ENCODE measurements around the gene ST3GAL4.

ST3GAL4 gene

DNA sequence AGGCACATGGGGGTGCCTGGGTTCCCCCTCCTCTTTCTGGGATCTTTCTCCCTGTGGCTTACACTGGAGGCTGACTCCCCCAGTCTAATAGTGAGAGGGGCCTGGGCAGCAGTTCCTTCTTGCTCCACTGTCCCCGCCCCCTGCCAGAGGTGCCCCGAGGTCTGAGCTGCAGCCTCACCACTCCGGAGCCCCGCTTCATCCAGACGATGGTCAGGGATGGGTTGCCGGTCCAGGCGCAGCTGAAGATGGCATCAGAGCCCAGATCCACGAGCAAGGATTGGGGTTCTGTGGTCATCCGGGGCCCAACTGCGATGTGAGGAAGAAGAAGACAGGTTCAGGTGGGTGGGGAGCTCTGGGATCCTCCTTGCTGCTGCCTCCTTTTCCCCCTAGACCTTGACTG is 91.1 kb downstream of the ST3GAL4 start:
- Mint-ChIP-seq H3K9me3 (peaks cover 7 to 18% of the 10 kb centered on the region in 2 donors), H3K4me3 (no peak overlapping the region), H3K36me3 (ENCODE audit: insufficient read depth) (no peaks in the 10 kb centered on the region), H3K27me3 (peaks cover 1 to 20% of the 10 kb centered on the region in 2 donors), H3K4me1 (ENCODE audit: low read depth in 2 of 2) (peaks cover 5 to 9% of the 10 kb centered on the region in 2 donors), H3K27ac (no peak overlapping the region)
- ATAC-seq (replicated peaks): no peak
- no peak for DNase-seq

DNA sequence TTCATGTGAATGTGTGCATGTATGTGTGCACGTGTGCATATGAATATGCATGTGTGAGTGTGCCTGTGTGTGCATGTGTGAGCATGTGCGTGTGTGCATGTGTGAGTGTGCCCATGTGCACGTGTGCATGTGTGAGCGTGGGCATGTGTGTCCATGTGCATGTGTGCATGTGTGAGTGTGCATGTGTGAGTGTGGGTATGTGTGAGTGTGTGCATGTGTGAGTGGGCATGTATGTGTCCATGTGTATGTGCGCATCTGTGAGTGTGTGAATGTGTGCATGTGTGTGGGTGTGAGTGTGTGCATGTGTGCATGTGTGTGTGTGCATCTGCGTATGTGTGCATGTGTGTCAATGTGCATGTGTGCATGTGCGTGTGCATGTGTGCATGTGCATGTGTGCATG is 94.7 kb downstream of the ST3GAL4 start:
- Mint-ChIP-seq H3K27ac (no peak overlapping the region), H3K9me3 (peaks cover 7 to 18% of the 10 kb centered on the region in 2 donors), H3K36me3 (ENCODE audit: insufficient read depth) (no peaks in the 10 kb centered on the region), H3K27me3 (no peaks in the 10 kb centered on the region), H3K4me3 (no peak overlapping the region), H3K4me1 (ENCODE audit: low read depth in 2 of 2) (peaks cover 5 to 9% of the 10 kb centered on the region in 2 donors)
- ATAC-seq (replicated peaks): no peak
- no peak for DNase-seq

GRCh38 chr11:126450806-126451205 is 95.3 kb downstream of the ST3GAL4 start:
- H3K27ac Mint-ChIP-seq: no peak overlapping the region

GRCh38 chr11:126451211-126451802 is 95.8 kb downstream of the ST3GAL4 start:
- Mint-ChIP-seq H3K4me1 (ENCODE audit: low read depth in 2 of 2) (peaks cover 5 to 9% of the 10 kb centered on the region in 2 donors), H3K9me3 (peaks cover 7 to 18% of the 10 kb centered on the region in 2 donors), H3K4me3 (no peak overlapping the region), H3K27ac (no peak overlapping the region), H3K36me3 (ENCODE audit: insufficient read depth) (no peaks in the 10 kb centered on the region), H3K27me3 (no peaks in the 10 kb centered on the region)
- DNase-seq (no peak), ATAC-seq (replicated peaks) (no peak)

More at GRCh38 chr11:126450806-126451205, 95.3 kb downstream of the ST3GAL4 start:
- DNase-seq (no peak), ATAC-seq (replicated peaks) (no peak)
- H3K36me3 Mint-ChIP-seq (ENCODE audit: insufficient read depth): no peaks in the 10 kb centered on the region
- H3K27me3 Mint-ChIP-seq: no peaks in the 10 kb centered on the region
- peaks cover 7 to 18% of the 10 kb centered on the region in 2 donors for H3K9me3 Mint-ChIP-seq
- peaks cover 5 to 9% of the 10 kb centered on the region in 2 donors for H3K4me1 Mint-ChIP-seq (ENCODE audit: low read depth in 2 of 2)
- no peak overlapping the region for H3K4me3 Mint-ChIP-seq

- Mint-ChIP-seq H3K9me3 (peaks cover 7 to 18% of the 10 kb centered on the region in 2 donors), H3K36me3 (ENCODE audit: insufficient read depth) (no peaks in the 10 kb centered on the region), H3K27ac (no peak overlapping the region), H3K4me1 (ENCODE audit: low read depth in 2 of 2) (peaks cover 5 to 9% of the 10 kb centered on the region in 2 donors), H3K27me3 (no peaks in the 10 kb centered on the region), H3K4me3 (no peak overlapping the region)
- ATAC-seq (replicated peaks) (no peak), DNase-seq (no peak)
Measured at GRCh38 chr11:126452241-126453101, 97.0 kb downstream of the ST3GAL4 start.

DNA sequence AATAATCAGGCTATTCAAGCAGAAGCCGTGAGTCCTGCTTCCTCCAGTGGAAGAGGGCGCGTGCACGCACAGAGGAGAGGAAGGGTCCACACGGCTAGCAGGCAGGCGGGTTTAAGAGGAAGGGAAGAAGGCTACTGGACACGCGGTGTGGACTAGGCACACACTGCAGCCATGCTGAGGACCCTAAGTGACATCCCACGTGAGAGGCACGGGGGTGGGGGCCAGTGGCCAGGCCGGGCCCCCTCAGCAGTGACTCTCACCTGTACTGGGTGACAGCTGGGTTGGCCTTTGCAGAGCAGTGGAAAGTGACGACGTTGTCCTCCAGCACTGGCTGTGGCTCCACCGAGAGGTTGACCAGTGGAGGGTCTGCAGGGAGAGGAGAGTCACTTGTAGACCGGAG is 100.6 kb downstream of the ST3GAL4 start:
- no peaks in the 10 kb centered on the region for H3K36me3 Mint-ChIP-seq (ENCODE audit: insufficient read depth)
- H3K4me1 Mint-ChIP-seq (ENCODE audit: low read depth in 2 of 2): peaks cover 0 to under 1% of the 10 kb centered on the region in 2 donors
- peaks cover 12 to 15% of the 10 kb centered on the region in 2 donors for H3K27me3 Mint-ChIP-seq
- ATAC-seq (replicated peaks) (no peak), DNase-seq (no peak)
- no peak overlapping the region for H3K27ac Mint-ChIP-seq
- H3K4me3 Mint-ChIP-seq: no peak overlapping the region
- peaks cover 0 to 4% of the 10 kb centered on the region in 2 donors for H3K9me3 Mint-ChIP-seq

DNA sequence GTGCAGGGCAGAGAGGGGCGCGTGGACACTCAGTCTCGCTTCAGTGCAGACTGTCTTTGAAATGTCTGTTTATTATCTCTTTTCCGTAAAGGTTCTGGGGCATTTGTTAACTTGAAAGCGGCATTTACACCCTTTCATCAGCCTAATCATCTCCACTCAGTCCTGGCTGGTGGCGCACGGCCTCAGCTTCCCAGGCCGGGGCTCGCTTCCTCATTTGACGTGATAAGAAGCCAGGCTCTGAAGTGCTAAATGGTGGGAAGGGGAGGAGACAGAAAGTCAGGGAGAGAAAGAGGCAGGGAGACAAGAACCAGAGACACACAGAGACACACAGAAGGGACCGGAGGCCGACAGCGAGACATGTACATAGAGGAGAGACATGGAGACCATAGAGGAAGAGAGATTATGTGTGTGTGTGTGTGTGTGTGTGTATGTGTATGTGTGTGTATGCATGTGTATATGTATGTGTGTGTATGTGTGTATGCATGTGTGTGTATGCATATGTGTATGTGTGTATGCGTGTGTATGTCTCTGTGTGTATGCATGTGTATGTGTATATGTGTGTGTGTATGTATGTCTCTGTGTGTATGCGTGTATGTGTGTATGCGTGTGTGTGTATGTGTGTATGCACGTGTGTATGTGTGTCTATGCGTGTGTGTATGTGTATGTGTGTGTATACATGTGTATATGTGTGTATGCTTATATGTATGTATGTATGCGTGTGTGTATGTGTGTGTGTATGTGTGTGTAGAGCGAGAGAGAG is 101.5 kb downstream of the ST3GAL4 start:
- H3K9me3 Mint-ChIP-seq: no peaks in the 10 kb centered on the region
- H3K4me1 Mint-ChIP-seq (ENCODE audit: low read depth in 2 of 2): no peaks in the 10 kb centered on the region
- no peak overlapping the region for H3K27ac Mint-ChIP-seq
- H3K36me3 Mint-ChIP-seq (ENCODE audit: insufficient read depth): no peaks in the 10 kb centered on the region
- H3K4me3 Mint-ChIP-seq: no peak overlapping the region
- no peak for ATAC-seq (replicated peaks)
- peaks cover 12 to 15% of the 10 kb centered on the region in 2 donors for H3K27me3 Mint-ChIP-seq
- DNase-seq: no peak

- ATAC-seq (replicated peaks) (no peak), DNase-seq (no peak)
- Mint-ChIP-seq H3K27ac (no peak overlapping the region), H3K4me1 (ENCODE audit: low read depth in 2 of 2) (no peaks in the 10 kb centered on the region), H3K4me3 (no peak overlapping the region), H3K27me3 (peaks cover 12 to 21% of the 10 kb centered on the region in 2 donors), H3K9me3 (no peaks in the 10 kb centered on the region), H3K36me3 (ENCODE audit: insufficient read depth) (no peaks in the 10 kb centered on the region)
Measured at GRCh38 chr11:126457817-126458216, 102.3 kb downstream of the ST3GAL4 start.

- Mint-ChIP-seq H3K4me3 (no peak overlapping the region), H3K9me3 (no peaks in the 10 kb centered on the region), H3K27me3 (peaks cover 12 to 26% of the 10 kb centered on the region in 2 donors), H3K27ac (peak overlapping the region in 1 of 2 donors; percentile 1), H3K4me1 (ENCODE audit: low read depth in 2 of 2) (peaks cover under 1 to 6% of the 10 kb centered on the region in 2 donors), H3K36me3 (ENCODE audit: insufficient read depth) (no peaks in the 10 kb centered on the region)
- DNase-seq (no peak), ATAC-seq (replicated peaks) (no peak)
Measured at GRCh38 chr11:126459691-126460281, 104.3 kb downstream of the ST3GAL4 start.

DNA sequence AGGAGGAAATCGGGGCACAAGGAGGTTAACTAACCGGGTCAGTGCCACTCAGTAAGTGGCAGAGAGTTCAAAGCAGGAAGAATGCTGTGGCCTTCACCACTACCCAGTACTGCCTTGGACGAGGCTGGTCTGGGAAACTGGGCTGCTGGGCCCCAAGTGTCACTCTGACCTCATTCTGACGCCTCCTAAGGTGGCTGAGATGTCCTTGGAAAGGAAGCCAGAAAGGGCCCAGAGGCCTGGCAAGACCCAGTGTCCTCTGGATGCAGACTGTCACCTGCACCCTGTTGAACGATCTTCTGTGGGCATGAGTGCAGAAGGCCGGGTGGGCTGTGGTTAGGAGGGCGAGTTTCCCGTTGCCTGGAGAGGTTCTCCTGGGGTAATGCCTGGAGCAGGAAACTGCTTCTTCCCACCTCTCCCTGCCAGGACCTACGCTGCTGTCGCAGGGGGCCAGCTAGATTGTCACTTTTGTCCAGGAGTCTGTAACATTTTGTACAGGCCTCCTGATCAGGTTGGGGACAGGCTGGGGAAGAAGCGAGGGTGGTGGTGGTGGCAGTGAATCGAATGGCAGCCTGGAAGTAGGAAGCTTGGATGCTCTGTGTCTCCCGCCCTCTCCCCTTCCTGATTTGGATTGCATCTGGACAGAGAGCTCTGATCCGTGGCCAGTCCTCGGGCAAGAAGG is 105.1 kb downstream of the ST3GAL4 start:
- DNase-seq (no peak), ATAC-seq (replicated peaks) (no peak)
- Mint-ChIP-seq H3K36me3 (ENCODE audit: insufficient read depth) (no peaks in the 10 kb centered on the region), H3K27ac (no peak overlapping the region), H3K4me1 (ENCODE audit: low read depth in 2 of 2) (peaks cover 8 to 13% of the 10 kb centered on the region in 2 donors), H3K9me3 (no peaks in the 10 kb centered on the region), H3K4me3 (no peak overlapping the region), H3K27me3 (peaks cover 12 to 26% of the 10 kb centered on the region in 2 donors)

GRCh38 chr11:126461096-126461440 is 105.6 kb downstream of the ST3GAL4 start:
- Mint-ChIP-seq H3K36me3 (ENCODE audit: insufficient read depth) (no peaks in the 10 kb centered on the region), H3K4me1 (ENCODE audit: low read depth in 2 of 2) (peaks cover 12 to 18% of the 10 kb centered on the region in 2 donors), H3K4me3 (no peak overlapping the region), H3K27ac (no peak overlapping the region), H3K9me3 (no peaks in the 10 kb centered on the region), H3K27me3 (peaks cover 12 to 26% of the 10 kb centered on the region in 2 donors)
- DNase-seq (no peak), ATAC-seq (replicated peaks) (no peak)

DNA sequence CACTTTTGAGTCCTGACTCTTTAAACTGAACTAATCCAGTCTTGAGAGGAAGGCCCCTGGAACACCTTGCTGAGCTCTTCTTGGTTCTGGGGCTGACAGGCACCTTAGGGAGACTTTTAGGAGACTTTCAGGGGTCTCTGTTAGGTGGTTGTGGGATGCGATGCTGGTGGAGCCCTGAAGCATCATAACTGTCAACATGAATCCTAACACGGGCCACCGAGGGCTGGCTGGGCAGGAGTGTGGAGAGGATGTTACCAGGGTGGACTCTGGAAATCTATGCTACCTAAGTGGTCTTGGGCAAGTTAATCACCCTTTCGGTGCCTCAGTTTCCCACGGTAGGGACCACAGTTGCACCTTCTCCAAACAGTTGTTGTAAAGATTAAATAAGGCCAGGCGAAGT is 106.5 kb downstream of the ST3GAL4 start:
- Mint-ChIP-seq H3K27me3 (peaks cover 12 to 26% of the 10 kb centered on the region in 2 donors), H3K4me3 (no peak overlapping the region), H3K9me3 (no peaks in the 10 kb centered on the region), H3K4me1 (ENCODE audit: low read depth in 2 of 2) (peaks cover 18 to 26% of the 10 kb centered on the region in 2 donors), H3K36me3 (ENCODE audit: insufficient read depth) (no peaks in the 10 kb centered on the region), H3K27ac (no peak overlapping the region)
- DNase-seq: no peak
- no peak for ATAC-seq (replicated peaks)

GRCh38 chr11:126462422-126462821 is 106.9 kb downstream of the ST3GAL4 start:
- peaks cover 12 to 26% of the 10 kb centered on the region in 2 donors for H3K27me3 Mint-ChIP-seq
- DNase-seq: no peak
- peaks cover 18 to 26% of the 10 kb centered on the region in 2 donors for H3K4me1 Mint-ChIP-seq (ENCODE audit: low read depth in 2 of 2)
- no peak for ATAC-seq (replicated peaks)
- no peak overlapping the region for H3K4me3 Mint-ChIP-seq
- H3K27ac Mint-ChIP-seq: no peak overlapping the region
- H3K9me3 Mint-ChIP-seq: no peaks in the 10 kb centered on the region
- H3K36me3 Mint-ChIP-seq (ENCODE audit: insufficient read depth): no peaks in the 10 kb centered on the region
